ENCODE data around the gene PSMD13.
"Not testable (repeated sequence)": the region's sequence is repeated elsewhere in the genome, so short reads cannot be mapped to it uniquely, and the experiment has no call there.

PSMD13 gene

GRCh38 chr11:236774-237767, at the start of gene PSMD13:
PSMD13 (plus strand) TSS chr11:236976; CDS start chr11:237050, 74 bp downstream.
- peak; percentile 76 for DNase-seq (ENCODE audit: low read depth)

DNA sequence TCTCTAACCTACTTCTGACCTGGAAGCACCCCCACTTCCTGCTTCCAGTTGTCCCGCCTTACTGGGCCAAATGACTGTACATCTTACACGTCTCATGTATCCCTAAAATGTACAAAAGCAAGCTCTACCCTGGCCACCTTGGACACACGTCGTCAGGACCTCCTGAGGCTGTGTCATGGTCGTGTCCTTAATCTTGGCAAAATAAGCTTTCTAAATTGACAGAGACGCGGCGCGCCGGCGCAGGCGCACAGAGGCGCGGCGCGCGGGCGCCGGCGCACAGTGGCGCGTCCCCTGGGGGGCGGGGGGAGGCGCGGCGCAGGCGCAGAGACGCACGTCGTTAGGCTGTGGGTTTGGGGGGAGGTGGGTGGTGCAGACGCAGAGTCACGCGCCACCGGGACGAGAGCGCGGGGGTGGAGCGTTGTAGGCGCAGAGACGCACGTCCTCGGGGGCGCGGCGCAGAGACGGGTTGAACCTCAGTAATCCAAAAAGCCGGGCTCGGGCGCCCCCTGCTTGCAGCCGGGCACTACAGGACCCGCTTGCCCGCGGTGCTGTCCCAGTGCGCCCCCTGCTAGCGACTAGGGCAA, 47.5 kb upstream of the PSMD13 start:
- not testable (repeated sequence) for DNase-seq (ENCODE audit: low read depth)

GRCh38 chr11:189843-190311, 46.9 kb upstream of the PSMD13 start:
- DNase-seq (ENCODE audit: low read depth) = not testable (repeated sequence)

- not testable (repeated sequence) for DNase-seq (ENCODE audit: low read depth)
Measured at GRCh38 chr11:190546-190945, 46.2 kb upstream of the PSMD13 start.

DNA sequence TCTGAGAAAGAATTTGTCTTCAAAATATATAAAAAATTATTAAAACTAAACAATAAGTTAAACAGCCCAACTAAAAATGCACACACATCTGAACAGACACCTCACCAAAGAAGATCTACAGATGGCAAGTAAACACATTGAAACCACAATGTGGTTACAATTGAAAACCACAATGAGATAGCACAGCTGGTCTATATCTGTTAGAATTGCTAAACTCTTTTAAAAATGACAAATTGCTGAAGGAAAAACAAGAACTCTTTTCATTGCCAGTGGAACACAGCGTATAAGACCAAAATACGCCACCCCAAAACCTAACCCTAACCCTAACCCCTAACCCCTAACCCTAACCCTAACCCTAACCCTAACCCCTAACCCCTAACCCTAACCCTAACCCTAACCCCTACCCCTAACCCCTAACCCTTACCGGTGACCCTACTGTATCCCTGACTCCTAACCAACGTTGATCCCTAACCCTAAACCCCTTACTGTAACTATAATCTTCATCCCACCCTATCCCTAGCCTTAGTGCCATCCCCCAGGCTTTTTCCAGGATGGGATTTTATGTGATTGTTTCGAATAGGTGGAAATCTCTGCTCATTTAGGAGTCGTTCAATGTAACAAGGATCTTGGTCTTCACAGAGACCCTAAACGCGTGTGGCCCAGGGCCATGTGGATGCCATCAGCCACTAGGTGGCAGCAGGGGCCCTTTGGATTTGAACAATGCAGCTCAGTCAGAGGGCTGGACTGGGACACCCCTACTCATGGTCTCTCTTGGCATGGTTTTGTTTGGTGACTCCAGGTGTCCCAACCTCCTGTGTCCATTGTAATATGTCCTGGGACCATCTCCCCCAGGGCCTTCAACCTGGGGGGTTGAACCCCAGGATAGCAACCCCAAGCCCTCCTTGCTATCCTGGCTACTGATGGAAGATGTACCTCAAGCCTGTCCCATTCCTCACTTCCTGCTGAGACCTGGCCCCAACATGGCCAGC, 45.0 kb upstream of the PSMD13 start:
- DNase-seq (ENCODE audit: low read depth) = not testable (repeated sequence)

DNA sequence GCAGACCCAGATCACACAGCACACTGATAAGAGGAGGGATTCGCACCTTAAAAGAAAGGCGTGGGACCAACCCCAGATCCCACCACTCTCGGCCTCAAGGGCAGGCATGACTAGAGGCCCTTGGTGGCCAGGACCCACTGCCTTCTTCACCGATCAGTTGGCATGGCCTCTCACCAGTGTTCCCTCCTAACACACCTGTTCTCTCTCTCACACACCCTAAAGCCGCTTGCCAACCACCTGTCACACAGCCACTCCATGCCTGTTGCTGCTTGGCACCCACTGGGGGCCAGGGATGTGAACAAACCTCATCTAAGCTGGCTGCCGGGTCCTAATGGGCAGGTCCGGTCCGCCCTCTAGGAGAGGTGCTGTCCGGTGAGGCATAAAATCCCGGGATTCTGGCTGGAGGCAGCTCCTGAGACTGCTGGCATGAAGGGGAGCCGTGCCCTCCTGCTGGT, 44.1 kb upstream of the PSMD13 start, which contains the start of gene SCGB1C1:
SCGB1C1 (plus strand) TSS at position 405 of the 455 bp plus-strand sequence; CDS start at position 427, 22 bp downstream.
- DNase-seq (ENCODE audit: low read depth) = not testable (repeated sequence)

GRCh38 chr11:193481-193880, 43.3 kb upstream of the PSMD13 start:
- DNase-seq (ENCODE audit: low read depth) = not testable (repeated sequence)

DNA sequence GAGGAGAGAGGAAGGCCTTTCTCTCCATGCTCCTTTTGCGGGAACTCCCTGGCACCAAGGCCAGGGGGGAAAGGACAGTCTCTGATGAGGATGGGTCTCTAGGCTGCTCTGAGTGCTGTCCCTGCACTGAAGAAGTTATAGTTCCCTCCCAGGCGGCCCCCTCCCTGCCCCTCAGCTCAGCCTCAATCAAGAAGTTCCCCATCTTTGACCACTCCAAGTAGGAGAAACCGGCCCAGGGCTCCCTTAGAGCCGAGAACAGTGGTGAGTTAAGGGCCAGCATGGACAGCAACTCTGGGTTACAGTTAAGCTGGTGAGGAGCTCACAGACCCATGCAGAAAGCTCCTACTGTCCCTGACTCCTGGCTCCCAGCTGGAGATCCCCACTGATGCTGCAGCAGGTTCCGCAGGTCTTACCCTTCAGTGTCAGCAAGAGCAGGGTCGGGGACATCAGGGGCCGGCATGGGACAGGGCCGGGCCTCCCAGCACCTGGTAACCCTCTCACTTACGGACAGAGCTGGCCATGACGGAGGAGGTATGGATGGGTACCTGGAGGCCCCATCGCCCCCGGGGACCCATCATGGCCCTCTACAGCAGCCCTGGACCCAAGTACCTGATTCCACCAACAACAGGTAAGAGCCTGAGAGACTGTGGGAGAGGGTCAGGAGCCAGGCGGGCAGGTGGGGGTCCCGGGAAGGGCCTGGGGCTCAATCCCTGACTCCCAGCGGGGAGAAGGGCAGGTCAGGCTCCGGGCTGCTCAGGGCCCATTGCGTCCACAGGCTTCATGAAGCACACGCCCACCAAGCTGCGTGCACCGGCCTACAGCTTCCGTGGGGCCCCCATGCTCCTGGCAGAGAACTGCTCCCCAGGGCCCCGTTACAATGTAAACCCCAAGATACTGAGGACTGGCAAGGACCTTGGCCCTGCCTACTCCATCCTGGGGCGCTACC, 39.7 kb upstream of the PSMD13 start:
- DNase-seq (ENCODE audit: low read depth) = no peak

DNA sequence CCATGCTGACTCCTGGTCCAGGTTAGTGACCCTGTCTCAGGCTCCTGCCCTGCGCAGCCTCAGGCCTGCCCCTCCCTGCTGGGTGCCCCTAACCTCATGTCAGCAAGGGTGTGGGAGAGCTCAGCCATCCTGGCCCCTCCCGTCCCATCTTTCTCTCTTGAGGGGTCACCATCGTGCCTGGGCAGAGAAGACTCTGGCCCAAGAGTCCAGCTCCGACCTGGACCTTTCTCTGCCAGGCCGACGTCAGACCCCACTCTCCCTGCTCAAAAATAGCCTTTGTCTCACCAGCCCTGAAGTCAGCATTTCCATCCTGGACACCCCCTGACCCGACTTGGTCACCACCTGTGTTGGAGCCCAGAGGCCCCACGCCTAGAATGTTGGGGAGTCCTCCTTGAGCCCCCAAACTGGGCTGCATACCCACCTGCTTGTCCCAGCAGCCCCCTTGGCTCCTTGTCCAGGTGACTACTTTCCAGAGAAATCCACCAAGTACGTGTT, 39.0 kb upstream of the PSMD13 start:
- no peak for DNase-seq (ENCODE audit: low read depth)

DNA sequence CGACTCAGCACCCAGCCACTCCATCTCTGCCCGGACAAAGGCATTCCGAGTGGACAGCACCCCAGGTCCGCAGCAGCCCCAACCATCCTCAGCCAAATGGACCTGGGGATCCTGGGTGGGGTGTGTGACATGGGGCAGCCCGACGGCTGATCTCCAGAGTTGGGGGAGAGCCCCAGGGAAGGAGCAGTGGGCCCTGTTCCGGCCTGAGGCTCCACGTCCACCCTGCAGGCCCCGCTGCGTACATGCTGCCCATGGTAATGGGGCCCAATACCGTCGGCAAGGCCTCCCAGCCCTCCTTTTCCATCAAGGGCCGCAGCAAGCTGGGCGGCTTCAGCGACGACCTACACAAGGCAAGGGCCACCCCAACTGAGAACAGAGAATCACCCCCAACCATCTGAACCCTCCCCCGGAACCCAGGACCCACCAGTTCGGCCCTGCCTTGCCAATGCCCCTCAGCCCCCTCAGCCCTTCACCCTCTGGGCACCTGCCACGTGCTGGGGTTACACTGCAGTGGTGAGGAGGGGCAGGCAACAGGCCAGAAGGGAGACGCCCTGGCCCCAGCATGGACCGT, 38.5 kb upstream of the PSMD13 start:
- no peak for DNase-seq (ENCODE audit: low read depth)

DNA sequence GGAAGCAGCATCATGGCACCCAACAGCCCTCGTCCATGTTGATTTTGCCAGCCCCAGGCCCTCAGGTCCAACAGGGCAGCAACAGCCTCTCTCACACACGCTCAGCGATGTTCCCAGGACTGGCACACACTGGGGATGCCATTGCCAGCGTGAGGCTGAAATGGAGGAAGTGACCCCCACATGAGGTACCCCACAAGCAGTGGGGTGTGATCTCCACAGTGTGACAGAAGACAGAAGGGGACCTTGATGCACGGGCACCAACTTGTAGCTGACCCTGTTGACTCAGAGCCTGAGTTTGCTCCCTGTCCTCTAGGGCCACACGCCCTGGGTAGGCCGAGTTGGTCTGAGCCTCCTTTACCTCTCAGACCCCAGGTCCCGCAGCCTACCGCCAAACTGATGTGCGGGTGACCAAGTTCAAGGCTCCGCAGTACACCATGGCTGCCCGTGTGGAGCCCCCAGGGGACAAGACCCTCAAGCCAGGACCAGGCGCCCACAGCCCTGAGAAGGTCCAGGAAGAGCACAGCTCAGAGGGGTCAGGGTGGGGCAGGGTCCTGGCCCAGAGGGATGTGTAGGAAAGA, 37.7 kb upstream of the PSMD13 start:
- DNase-seq (ENCODE audit: low read depth) = no peak

GRCh38 chr11:199782-200181, 37.0 kb upstream of the PSMD13 start:
- no peak for DNase-seq (ENCODE audit: low read depth)

- no peak for DNase-seq (ENCODE audit: low read depth)
Measured at GRCh38 chr11:200224-201003, 36.4 kb upstream of the PSMD13 start.

- DNase-seq (ENCODE audit: low read depth) = no peak
Measured at GRCh38 chr11:201966-202365, 34.8 kb upstream of the PSMD13 start.

DNA sequence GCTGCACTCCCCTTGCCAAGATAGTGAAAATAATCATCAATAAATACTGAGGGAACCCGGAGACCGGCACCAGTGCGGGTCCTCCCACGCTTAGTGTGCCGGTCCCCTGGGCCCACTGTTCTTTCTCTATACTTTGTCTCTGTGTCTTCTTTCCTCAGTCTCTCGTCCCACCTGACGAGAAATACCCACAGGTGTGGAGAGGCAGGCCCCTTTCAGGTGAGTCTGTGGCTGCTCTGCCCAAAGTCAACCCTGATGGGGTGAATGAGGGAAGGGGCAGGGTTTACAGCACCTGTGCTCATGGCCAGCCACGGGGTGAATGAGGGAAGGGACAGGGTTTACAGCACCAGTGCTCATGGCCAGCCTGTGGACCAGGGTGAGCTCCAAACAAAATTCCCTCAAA, 34.3 kb upstream of the PSMD13 start:
- no peak for DNase-seq (ENCODE audit: low read depth)

DNA sequence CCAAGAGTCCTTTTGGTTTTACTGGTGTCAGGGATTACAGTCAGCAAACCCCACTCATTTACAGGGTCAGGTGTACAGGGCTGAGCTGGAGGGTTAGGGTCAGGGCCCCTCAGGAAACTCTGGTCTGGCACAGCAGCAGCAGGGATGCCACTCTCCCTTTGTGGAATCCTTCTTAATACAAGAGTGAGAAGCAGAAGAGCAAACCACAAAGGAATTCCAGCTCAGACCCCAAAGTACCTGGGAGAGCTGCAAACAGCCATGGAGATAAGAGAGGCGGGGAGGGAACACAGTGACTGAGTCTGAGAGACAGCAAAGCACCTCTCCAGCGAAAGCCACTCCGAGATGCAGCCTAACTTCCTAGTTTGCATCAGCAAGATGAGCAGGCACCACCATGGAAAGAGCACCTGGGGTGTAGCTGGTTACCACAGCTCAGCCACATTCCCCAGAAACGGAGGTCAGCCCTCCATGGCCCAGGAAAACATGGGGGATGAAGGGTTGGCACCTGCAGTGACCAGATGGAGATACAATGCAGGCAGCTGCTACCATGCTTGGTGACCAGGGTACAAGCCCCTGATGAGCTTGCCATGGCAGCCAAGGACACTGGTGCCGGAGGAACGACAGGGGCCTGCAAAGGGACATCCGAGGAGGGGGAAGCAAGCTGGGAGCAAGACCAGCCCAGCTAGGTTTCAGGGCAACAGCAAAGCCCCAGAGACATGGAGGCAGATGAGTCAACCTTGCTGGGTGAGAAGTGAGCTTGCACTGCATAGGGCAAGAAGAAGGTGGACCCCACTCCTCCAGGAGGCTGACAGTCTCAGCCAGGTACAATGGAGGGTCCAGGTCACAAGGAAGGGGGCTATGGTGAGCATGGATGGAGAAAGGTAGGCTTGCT, 33.5 kb upstream of the PSMD13 start:
- no peak for DNase-seq (ENCODE audit: low read depth)

GRCh38 chr11:203945-204586, 32.7 kb upstream of the PSMD13 start:
- no peak for DNase-seq (ENCODE audit: low read depth)

Measured in activated T-cell treated with anti-CD3 and anti-CD28 coated beads for 1 hour (primary cell).